Stimulated activated naive B cell treated with anti-CD40 and anti-IgM and Interleukin-4, amounts not matched to agents 10 μg/mL and 1 μg/mL and 100 μg/mL, for 72 hours (primary cell): ENCODE data around the gene CD38.
A peak's percentile ranks its signal among the peaks of the same experiment; 100 is the strongest.
"Not testable (repeated sequence)": the region's sequence is repeated elsewhere in the genome, so short reads cannot be mapped to it uniquely, and the experiment has no call there.

Experiments used
- ATAC-seq, 2 donors: fragments of 150-1000 bp; cut with Tn5 transposase; replicated peaks; 2 replicates each; pipeline ENCODE4 v1.10.0; 2021; ENCODE audit warnings: moderate library complexity in 1 of 2
- DNase-seq: peaks from one replicate; pipeline ENCODE4 v3.0.0; 2021
- H3K27ac Mint-ChIP-seq: one replicate; pipeline ENCODE4 v1.8.0; 2022; ENCODE audit warnings: mild to moderate bottlenecking, mixed read lengths
- H3K27me3 Mint-ChIP-seq, 2 donors: one replicate each; pipeline ENCODE4 v1.8.0; 2022; ENCODE audit warnings: mixed read lengths in 2 of 2
- H3K36me3 Mint-ChIP-seq, 2 donors: one replicate each; pipeline ENCODE4 v1.8.0; 2022; ENCODE audit warnings: mixed read lengths in 2 of 2, mild to moderate bottlenecking in 1 of 2
- H3K4me1 Mint-ChIP-seq, 2 donors: one replicate each; pipeline ENCODE4 v1.8.0; 2022; ENCODE audit warnings: mixed read lengths in 2 of 2, mild to moderate bottlenecking in 1 of 2
- H3K4me3 Mint-ChIP-seq, 2 donors: one replicate each; pipeline ENCODE4 v1.8.0; 2022; ENCODE audit warnings: mild to moderate bottlenecking in 2 of 2, mixed read lengths in 2 of 2, moderate library complexity in 1 of 2
- H3K9me3 Mint-ChIP-seq, 2 donors: one replicate each; pipeline ENCODE4 v1.8.0; 2022; ENCODE audit warnings: mixed read lengths in 2 of 2, mild to moderate bottlenecking in 1 of 2

CD38 gene

GRCh38 chr4:15797320-15797719, 19.2 kb downstream of the CD38 start:
- Mint-ChIP-seq H3K4me3 (no peak overlapping the region), H3K27me3 (no peaks in the 10 kb centered on the region), H3K36me3 (peaks cover 0 to 6% of the 10 kb centered on the region in 2 donors), H3K9me3 (no peaks in the 10 kb centered on the region), H3K4me1 (peaks cover 31 to 69% of the 10 kb centered on the region in 2 donors), H3K27ac (no peak overlapping the region)
- DNase-seq (no peak), ATAC-seq (no peak)

GRCh38 chr4:15799141-15799540, 21.0 kb downstream of the CD38 start:
- Mint-ChIP-seq H3K4me1 (peaks cover 26 to 62% of the 10 kb centered on the region in 2 donors), H3K9me3 (no peaks in the 10 kb centered on the region), H3K36me3 (no peaks in the 10 kb centered on the region), H3K4me3 (no peak overlapping the region), H3K27me3 (no peaks in the 10 kb centered on the region), H3K27ac (no peak overlapping the region)
- no peak for DNase-seq
- ATAC-seq = no peak

GRCh38 chr4:15799701-15800100, 21.6 kb downstream of the CD38 start:
- Mint-ChIP-seq H3K4me1 (peaks cover 22 to 61% of the 10 kb centered on the region in 2 donors), H3K27me3 (no peaks in the 10 kb centered on the region), H3K9me3 (no peaks in the 10 kb centered on the region), H3K4me3 (no peak overlapping the region), H3K36me3 (no peaks in the 10 kb centered on the region), H3K27ac (peak overlapping the region; percentile 32)
- DNase-seq = no peak
- peak; percentile 34 to 42 for ATAC-seq

GRCh38 chr4:15802497-15802896, 24.4 kb downstream of the CD38 start:
- H3K4me1 Mint-ChIP-seq = peaks cover 34 to 68% of the 10 kb centered on the region in 2 donors
- not testable (repeated sequence) for H3K4me3 Mint-ChIP-seq, H3K36me3 Mint-ChIP-seq

GRCh38 chr4:15805583-15806517, 27.7 kb downstream of the CD38 start:
- Mint-ChIP-seq H3K27me3 (no peaks in the 10 kb centered on the region), H3K27ac (peak overlapping the region; percentile 31), H3K9me3 (no peaks in the 10 kb centered on the region), H3K4me3 (peak overlapping the region; percentile 46 to 71), H3K4me1 (peaks cover 37 to 66% of the 10 kb centered on the region in 2 donors), H3K36me3 (peaks cover 0 to 3% of the 10 kb centered on the region in 2 donors)
- DNase-seq (peak; percentile 67), ATAC-seq (peak; percentile 89)

More at GRCh38 chr4:15802497-15802896, 24.4 kb downstream of the CD38 start:
- not testable (repeated sequence) for H3K27ac Mint-ChIP-seq, H3K27me3 Mint-ChIP-seq, ATAC-seq, H3K9me3 Mint-ChIP-seq, DNase-seq

GRCh38 chr4:15809058-15809457, 30.9 kb downstream of the CD38 start:
- peaks cover 40 to 73% of the 10 kb centered on the region in 2 donors for H3K4me1 Mint-ChIP-seq
- H3K4me3 Mint-ChIP-seq = peak overlapping the region; percentile 75 to 76
- ATAC-seq (peak; percentile 65 to 68), DNase-seq (peak; percentile 45)
- peaks cover 0 to 6% of the 10 kb centered on the region in 2 donors for H3K36me3 Mint-ChIP-seq
- peak overlapping the region; percentile 76 for H3K27ac Mint-ChIP-seq
- no peaks in the 10 kb centered on the region for H3K27me3 Mint-ChIP-seq
- no peaks in the 10 kb centered on the region for H3K9me3 Mint-ChIP-seq

- Mint-ChIP-seq H3K4me3 (peak overlapping the region; percentile 21 to 75), H3K27me3 (no peaks in the 10 kb centered on the region), H3K9me3 (no peaks in the 10 kb centered on the region), H3K27ac (peak overlapping the region; percentile 76), H3K4me1 (peaks cover 41 to 74% of the 10 kb centered on the region in 2 donors), H3K36me3 (peaks cover 1 to 6% of the 10 kb centered on the region in 2 donors)
- ATAC-seq (no peak), DNase-seq (no peak)
Observed at GRCh38 chr4:15809466-15809865, 31.3 kb downstream of the CD38 start.

GRCh38 chr4:15811703-15812337, 33.7 kb downstream of the CD38 start:
- H3K36me3 Mint-ChIP-seq = peaks cover 1 to 3% of the 10 kb centered on the region in 2 donors
- ATAC-seq = no peak
- no peak for DNase-seq
- H3K9me3 Mint-ChIP-seq = no peaks in the 10 kb centered on the region
- H3K27ac Mint-ChIP-seq = no peak overlapping the region
- H3K4me3 Mint-ChIP-seq = no peak overlapping the region
- peaks cover 29 to 66% of the 10 kb centered on the region in 2 donors for H3K4me1 Mint-ChIP-seq
- H3K27me3 Mint-ChIP-seq = no peaks in the 10 kb centered on the region

GRCh38 chr4:15832523-15833451, 54.7 kb downstream of the CD38 start:
- DNase-seq (peak; percentile 43), ATAC-seq (peak; percentile 93 to 94)
- H3K27ac Mint-ChIP-seq = peak overlapping the region; percentile 92
- H3K4me3 Mint-ChIP-seq = peak overlapping the region in 1 of 2 donors; percentile 42
- peaks cover 38 to 46% of the 10 kb centered on the region in 2 donors for H3K36me3 Mint-ChIP-seq
- peaks cover 7 to 12% of the 10 kb centered on the region in 2 donors for H3K9me3 Mint-ChIP-seq
- no peaks in the 10 kb centered on the region for H3K27me3 Mint-ChIP-seq
- H3K4me1 Mint-ChIP-seq = peaks cover 13 to 31% of the 10 kb centered on the region in 2 donors

GRCh38 chr4:15833801-15834200, 55.7 kb downstream of the CD38 start:
- Mint-ChIP-seq H3K4me3 (no peak overlapping the region), H3K4me1 (peaks cover 13 to 31% of the 10 kb centered on the region in 2 donors), H3K27me3 (no peaks in the 10 kb centered on the region), H3K27ac (no peak overlapping the region), H3K9me3 (peaks cover 7 to 12% of the 10 kb centered on the region in 2 donors), H3K36me3 (peaks cover 40 to 41% of the 10 kb centered on the region in 2 donors)
- DNase-seq = no peak
- no peak for ATAC-seq

GRCh38 chr4:15836362-15836761, 58.2 kb downstream of the CD38 start:
- peaks cover 12 to 25% of the 10 kb centered on the region in 2 donors for H3K4me1 Mint-ChIP-seq
- peaks cover 26 to 36% of the 10 kb centered on the region in 2 donors for H3K36me3 Mint-ChIP-seq
- no peaks in the 10 kb centered on the region for H3K27me3 Mint-ChIP-seq
- no peak overlapping the region for H3K27ac Mint-ChIP-seq
- DNase-seq (no peak), ATAC-seq (peak; percentile 23 to 49)
- H3K4me3 Mint-ChIP-seq = no peak overlapping the region
- H3K9me3 Mint-ChIP-seq = no peaks in the 10 kb centered on the region

GRCh38 chr4:15837591-15837990, 59.5 kb downstream of the CD38 start:
- H3K36me3 Mint-ChIP-seq = peaks cover 17 to 27% of the 10 kb centered on the region in 2 donors
- no peaks in the 10 kb centered on the region for H3K9me3 Mint-ChIP-seq
- no peak for ATAC-seq
- H3K27me3 Mint-ChIP-seq = no peaks in the 10 kb centered on the region
- no peak overlapping the region for H3K27ac Mint-ChIP-seq
- H3K4me3 Mint-ChIP-seq = no peak overlapping the region
- no peak for DNase-seq
- peaks cover 10 to 21% of the 10 kb centered on the region in 2 donors for H3K4me1 Mint-ChIP-seq

GRCh38 chr4:15841194-15841730, 63.1 kb downstream of the CD38 start:
- not testable (repeated sequence) for ATAC-seq, H3K9me3 Mint-ChIP-seq, H3K4me3 Mint-ChIP-seq, H3K27me3 Mint-ChIP-seq, DNase-seq, H3K4me1 Mint-ChIP-seq
- Mint-ChIP-seq H3K27ac (peak overlapping the region; percentile 25), H3K36me3 (peaks cover 9 to 16% of the 10 kb centered on the region in 2 donors)
